ENCODE data around the gene TMEM81.

TMEM81 gene

GRCh38 chr1:205057808-205058575, 26.3 kb downstream of the TMEM81 start:
- no peak for DNase-seq

- no peak for DNase-seq
These were observed 27.2 kb downstream of the TMEM81 start for GRCh38 chr1:205056956-205057568.

DNA sequence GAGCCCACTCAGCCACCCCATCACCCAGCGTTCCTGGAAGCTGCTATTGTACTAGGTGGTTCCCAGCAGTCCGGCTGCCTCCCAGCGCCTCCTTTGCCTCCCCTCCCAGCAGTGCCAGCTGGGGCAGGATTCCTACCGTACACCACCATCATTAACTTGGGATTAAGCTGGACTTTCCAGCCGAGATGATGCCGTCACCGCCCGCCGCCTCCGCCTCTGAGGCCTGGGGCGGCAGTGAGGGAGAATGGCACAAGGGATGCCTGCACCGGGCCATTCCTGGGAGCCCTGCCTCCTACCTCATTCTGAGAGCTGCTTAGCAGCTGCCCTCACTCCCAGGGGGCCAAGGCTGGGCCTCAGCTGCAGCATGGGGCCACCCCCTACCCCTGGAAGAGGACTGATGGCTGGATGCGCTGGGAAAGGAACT, 28.1 kb downstream of the TMEM81 start:
- no peak for DNase-seq

- no peak for DNase-seq
These were observed 30.2 kb downstream of the TMEM81 start for GRCh38 chr1:205054013-205054412.

DNA sequence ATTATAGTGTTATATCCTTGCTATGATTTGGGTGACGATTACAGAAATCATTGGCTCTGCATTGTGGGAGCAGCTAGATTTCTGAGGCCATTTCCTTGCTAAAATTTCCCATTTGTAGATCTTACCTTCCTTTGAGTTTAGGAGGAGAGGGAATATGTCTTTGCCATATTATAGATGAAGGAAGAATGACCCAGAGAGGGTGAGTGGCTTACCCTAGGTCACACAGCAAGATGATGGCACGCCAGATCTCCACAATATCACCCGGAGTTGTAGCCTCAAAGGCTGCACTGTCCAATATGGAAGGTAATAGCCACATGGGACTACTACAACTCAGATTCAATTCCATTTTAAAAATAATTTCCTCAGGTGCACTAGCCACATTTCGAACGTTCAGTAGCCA, 31.0 kb downstream of the TMEM81 start:
- DNase-seq: no peak

GRCh38 chr1:205052690-205053089, 31.6 kb downstream of the TMEM81 start:
- DNase-seq: no peak

DNA sequence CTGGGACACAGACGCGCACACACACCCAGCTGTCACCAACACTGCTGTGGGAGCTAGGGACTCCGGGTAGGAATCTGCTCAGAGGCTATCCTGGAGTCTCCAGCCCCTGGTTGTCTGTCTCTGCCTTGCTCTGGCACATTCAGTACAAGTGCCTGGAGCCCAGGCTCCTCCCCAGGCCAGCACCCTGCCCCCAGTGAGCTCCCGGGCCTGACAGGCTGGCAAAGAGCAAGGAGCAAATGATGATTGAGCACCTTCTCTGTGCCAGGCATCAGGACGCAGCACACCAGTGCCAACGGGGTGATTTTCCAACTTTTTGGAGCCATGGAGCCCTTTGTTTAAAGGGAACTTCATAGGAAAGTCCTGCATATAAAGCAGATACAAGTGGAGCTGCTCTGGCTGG, 34.8 kb downstream of the TMEM81 start:
- no peak for DNase-seq

DNA sequence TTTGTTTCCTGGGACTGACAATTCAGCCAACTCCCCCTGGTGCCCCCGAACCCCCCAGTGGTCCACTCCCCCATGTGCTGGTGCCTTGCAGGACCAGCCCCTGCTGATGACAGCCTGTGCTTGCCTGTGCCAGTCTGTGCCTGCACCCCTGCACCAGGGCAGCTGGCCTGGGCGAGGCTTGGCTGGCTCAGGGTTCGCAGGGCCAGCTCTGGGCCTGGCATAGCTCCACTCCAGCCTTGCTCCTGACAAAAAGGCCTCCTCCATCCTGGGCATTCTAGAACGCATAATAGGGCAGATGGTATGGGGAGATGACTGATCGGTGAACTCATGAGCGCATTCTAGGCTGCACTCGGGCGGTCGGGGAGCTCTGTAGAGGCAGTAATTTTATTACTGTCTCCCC, 35.9 kb downstream of the TMEM81 start:
- DNase-seq: no peak

- DNase-seq: no peak
These were observed 36.5 kb downstream of the TMEM81 start for GRCh38 chr1:205047764-205048231.

DNA sequence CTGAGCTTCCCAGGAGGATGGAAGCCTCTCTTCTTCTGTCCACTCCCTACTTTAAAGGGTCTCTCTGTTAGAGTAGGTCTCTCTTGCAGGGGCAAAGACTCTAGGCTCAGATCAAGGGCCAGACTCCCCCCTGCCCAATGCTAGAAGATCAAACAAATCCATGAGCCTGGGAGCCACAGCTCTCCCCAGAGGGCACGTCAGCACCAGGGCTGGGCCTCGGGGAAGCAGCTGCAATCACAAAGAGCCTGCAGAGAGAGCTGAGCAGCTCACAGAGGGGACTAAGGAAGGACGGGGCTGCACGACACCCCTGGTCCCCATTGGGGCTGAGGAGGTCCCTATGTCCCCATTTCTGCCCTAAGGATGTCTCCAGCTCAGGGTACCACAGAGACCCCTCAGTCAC, 37.4 kb downstream of the TMEM81 start:
- DNase-seq: no peak

DNA sequence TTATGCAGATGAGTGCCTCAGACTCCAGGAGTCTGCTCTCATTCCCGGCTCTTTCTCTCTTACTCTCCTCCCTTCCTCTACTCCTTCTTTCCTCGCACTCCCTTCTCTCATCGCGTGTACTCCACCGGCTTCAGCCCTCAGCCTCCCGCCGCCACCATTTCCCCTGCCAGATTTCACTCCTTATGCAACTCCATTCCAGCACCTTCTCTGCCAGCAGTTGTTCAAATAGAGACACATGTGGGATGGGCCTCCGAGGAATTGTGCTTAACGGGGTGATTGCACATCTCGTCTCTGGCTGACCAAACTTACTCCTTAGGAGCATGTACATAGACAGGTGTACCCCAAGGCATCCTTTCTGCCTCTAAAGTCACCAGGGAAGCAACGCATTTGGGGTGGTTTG, 39.1 kb downstream of the TMEM81 start:
- no peak for DNase-seq

GRCh38 chr1:205044741-205045140, 39.5 kb downstream of the TMEM81 start:
- no peak for DNase-seq

DNA sequence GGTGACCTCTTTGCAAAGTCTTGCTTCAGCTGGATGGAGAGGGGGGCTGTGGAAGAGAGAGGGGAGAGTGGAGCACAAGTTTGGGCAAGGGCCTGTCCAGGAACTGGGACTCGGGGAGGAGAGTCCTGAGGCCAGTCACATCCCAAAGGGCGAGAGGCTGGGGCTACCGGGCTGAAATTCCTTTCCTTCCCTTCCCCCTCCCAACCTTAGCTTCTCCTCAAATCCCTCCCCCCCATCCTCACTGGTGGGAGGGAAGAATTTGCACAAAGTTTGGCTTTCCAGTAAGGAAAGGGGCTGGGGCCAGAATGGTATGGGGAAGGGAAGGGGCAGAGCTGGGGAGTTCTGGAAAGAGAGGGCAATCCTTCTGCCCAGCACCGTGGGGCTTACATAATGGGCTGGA, 40.4 kb downstream of the TMEM81 start:
- DNase-seq: no peak

DNA sequence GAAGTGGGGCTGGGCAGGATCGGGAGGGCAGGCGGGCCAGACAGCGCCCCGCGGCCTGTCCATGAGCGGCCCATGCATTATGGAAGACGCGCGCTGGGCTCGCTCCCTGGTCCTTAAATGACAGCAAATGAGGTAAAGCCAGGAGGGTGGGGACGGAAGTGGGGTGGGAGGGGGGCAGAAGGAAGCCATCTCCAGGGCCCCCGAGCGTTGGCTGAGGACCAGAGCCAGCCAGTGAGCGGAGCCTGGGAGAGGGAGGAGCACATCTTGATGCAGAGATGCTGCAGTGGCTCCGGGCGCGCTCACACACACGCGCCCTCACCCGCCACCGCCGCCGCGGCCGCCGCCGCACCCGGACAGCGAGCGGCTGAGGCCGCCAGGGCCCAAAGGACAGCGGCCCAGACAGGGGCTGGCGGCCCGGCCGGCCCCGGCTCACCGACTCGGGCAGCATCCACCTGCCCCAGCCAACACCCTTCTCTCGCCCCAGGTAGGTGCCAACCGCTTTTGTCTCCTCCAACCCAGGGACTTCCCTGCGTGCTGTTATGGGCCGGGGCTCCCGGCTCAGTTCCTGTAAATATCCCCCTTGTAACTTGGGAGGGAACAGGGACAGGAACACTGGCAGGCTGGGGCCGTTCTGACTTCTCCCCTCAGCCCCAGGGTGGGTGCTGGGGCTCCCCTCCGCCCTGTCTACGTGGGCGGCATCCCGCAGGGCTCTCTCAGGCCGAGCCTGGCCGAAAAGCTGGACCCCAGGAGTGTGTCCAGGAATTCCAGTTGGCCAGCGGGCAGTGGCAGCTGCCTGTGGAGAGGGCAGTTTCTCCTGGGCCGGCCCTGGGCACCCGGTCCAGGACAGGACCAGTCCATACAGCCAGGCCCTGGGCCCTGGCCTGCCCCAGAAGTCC, 41.1 kb downstream of the TMEM81 start, which contains the start of gene CNTN2:
Gene CNTN2 (plus strand): TSS at position 302 of the 896 bp plus-strand sequence. CDS start 9,974 bp downstream, outside the sequence.
- no peak for DNase-seq

DNA sequence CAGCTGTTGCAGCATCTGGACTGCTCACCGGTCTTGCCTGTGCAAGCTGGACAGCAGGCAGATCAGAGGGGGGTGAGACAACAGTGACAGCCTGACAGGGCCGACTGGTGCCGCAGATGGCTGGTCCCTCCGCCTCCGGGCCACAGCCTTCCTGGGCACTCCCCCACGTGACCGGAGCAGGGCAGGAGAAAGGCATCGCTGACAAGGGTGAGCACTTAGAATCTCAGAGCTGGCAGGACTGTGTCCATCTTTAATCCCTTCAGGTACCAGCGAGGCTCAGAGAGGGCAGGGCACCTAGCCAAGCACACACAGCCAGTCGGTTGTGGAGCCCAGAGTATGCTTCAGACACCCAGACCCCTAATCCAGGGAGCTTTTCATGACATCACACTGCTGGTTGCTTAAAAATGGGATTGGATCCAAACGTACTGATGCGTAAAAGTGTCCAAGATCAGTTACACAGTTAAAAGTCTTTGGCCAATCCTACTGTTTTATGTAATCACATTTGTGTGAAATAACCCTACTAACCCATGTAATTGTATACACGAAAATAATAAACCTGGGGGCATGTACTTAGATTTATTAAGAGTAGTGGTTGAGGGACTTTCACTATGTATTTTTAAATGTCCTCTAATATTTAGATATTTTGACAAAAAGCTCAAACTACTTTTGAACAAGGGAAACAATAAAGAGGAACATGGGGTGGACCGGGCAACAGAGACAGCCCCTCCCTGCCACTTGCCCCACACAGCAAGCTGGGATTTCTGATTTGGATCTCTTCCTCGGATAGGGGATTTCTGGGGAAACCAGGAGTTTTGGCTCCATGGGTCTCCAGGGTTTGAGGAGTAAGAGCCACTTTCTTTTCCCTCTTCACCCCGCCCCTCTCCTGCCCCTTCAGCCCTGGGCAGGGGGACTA, 42.0 kb downstream of the TMEM81 start:
- no peak for DNase-seq

- DNase-seq: no peak
These were observed 43.1 kb downstream of the TMEM81 start for GRCh38 chr1:205041001-205041715.

DNA sequence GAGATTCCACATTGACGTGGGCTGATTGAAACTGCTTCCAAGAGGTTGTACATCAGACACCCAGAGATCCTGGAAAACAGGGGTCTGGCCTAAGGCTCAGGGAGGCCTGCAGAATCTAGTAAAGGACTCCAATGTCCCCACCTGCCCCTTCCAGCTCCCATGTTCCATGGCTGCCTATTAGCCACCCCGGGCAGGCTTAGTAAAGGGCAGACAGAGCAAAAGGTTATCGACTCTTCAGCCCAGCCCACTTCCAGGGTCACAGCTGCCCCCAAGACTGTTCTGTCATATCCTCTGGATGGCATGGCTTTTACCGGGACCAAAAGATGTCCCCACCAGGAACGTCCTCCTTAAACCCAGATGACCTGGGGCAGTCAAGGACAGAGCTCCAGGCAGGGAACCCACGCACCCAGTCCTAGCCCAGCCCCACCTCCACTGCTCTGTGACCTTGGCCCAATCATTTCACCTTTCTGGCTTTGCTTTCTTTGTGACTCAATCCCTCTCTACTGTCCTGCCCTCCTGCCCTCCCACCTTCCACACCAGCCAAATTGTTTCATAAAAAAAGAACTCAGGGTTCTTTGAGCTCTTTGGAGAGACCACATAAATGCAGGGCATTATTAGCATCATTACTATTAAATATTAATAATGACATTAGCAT, 46.0 kb downstream of the TMEM81 start:
- DNase-seq: no peak

DNA sequence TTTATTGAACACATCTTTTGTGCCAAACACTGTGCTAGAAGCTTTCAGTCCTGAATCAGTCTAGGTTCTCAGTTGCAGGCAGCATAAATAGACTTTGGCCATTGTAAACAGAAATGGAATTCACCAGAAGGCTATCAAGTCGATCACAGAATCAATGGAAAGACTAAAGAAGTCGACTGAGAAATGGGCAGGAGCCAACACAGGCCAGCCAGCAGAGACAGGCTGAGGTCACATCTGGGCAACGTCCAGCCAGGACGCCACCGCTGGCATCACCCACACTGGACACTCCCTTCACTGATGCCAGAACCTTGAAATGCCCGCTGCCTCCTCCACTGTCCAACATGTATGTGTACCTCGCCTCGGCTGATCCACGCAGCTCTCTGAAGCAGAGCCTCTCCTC, 46.7 kb downstream of the TMEM81 start:
- no peak for DNase-seq

Data from suppressor macrophage (primary cell).